ENCODE data around the gene WDR37.

DNA sequence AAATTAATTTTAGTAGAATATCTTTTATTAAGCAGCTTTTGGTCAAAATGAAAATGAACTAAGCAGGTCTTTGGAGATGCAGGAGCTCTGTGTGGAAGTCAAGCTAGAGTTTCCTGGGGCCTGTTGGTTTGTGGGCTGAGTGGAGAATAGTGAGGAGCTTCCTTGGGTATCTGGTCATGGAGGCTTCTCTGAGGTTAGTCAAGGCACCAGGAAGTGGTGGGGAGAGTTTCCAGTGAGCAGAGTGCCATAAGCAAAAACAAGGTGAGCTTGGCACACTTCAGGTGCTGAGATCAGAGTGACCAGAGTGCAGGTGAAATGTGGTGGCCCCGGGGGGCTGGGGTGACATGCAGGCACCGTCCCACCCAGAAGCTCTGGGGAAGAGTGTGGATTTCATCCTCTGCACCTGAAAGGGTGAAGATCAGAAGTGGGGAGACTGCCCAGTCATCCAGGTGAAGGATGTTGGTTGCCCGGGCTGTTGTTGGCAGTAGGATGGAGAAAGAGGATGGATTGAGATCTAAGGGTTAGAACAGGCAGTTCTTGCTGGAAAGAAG, 77.4 kb downstream of the WDR37 start:
- TF ChIP-seq, protein P1, sequence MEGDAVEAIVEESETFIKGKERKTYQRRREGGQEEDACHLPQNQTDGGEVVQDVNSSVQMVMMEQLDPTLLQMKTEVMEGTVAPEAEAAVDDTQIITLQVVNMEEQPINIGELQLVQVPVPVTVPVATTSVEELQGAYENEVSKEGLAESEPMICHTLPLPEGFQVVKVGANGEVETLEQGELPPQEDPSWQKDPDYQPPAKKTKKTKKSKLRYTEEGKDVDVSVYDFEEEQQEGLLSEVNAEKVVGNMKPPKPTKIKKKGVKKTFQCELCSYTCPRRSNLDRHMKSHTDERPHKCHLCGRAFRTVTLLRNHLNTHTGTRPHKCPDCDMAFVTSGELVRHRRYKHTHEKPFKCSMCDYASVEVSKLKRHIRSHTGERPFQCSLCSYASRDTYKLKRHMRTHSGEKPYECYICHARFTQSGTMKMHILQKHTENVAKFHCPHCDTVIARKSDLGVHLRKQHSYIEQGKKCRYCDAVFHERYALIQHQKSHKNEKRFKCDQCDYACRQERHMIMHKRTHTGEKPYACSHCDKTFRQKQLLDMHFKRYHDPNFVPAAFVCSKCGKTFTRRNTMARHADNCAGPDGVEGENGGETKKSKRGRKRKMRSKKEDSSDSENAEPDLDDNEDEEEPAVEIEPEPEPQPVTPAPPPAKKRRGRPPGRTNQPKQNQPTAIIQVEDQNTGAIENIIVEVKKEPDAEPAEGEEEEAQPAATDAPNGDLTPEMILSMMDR (IDR thresholded peaks at IDR 0.05) = no peak
- no peak for TF ChIP-seq ZFX (IDR thresholded peaks at IDR 0.05; ENCODE audit: borderline replicate concordance)
